GM19240 (cell line): Measurements from ENCODE around the gene MDH1B.
"Not testable (repeated sequence)": the region's sequence is repeated elsewhere in the genome, so short reads cannot be mapped to it uniquely, and the experiment has no call there.

ENCODE experiments used
- DNase-seq: peaks from one replicate; pipeline ENCODE4 v3.0.0; 2011; ENCODE audit warnings: low spot score; ENCODE audit not compliant: insufficient read length

The MDH1B gene

DNA sequence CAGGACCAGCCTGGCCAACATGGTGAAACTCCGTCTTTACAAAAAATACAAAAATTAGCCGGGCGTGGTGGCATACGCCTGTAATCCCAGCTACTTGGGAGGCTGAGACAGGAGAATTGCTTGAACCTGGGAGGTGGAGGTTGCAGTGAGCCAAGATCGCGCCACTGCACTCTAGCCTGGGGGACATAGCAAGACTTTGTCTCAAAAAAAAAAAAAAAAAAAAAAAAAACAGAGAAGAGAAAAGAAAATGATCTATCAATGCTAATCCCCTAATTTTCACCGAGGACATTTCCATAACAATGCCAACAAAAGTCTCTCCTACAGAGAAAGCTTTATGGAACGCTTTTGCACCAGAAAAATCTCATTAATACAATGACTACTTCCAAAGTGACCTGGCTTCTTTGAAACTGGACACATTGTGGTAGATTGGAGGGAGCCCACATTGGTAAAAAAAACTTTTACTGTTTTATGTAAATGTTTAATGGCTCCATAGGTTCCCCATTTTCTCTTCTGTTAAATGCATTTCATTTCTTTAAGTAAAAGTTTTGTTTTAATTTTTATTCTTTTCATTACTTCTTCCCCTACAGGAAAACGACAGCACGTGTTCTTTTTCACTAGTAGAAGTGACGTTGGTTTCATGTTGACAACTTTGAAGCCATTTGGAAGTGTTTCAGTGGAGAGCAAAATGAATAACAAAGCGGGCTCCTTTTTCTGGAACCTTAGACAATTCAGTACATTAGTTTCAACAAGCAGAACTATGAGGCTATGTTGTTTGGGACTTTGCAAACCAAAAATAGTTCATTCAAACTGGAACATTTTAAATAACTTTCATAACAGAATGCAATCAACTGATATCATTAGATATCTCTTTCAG, 1.2 kb upstream of the MDH1B start:
- no peak for DNase-seq

- no peak for DNase-seq
Observed at GRCh38 chr2:206764673-206765241, 371 bp downstream of the MDH1B start.

DNA sequence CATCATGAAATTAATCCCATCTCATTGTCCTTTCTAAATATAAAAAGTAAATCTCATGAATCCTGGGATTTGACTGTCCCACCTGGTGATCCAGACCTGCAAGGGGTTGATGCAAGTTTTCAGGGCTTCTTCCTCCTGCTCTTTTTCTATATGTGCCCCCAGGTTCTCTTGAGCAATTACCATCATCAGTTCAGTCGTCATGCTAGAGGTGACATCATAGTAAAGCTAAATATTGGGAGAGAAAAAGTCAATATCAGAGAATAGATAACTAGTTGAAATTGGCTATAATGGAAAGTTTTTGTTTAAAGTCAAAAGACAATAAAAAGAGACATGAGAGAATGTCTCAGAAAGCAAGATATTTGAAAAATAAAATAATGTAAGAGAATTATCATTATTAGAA, 8.3 kb downstream of the MDH1B start:
- no peak for DNase-seq

GRCh38 chr2:206740800-206741199, 24.3 kb downstream of the MDH1B start:
- DNase-seq: no peak

DNA sequence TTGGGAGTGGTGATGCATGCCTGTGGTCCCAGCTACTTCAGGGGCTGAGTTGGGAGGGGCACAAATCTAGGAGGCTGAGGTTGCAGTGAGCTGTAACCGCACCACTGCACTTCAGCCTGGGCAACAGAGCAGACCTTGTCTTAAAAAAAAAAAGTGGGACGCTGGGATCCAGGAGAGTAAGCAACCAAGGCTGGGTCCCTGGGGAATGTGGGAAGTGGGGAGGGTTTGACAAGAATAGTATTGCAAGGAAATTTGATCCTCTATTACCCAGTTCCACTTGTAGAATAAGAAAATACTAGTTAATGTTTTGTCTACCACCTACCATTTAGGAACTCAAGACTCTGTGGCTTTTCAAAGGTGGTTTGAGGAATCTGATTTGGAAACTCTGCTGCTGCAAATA, 25.9 kb downstream of the MDH1B start:
- no peak for DNase-seq

GRCh38 chr2:206736935-206737334, 28.2 kb downstream of the MDH1B start:
- DNase-seq: no peak

- no peak for DNase-seq
Observed at GRCh38 chr2:206733341-206733740, 31.8 kb downstream of the MDH1B start.

GRCh38 chr2:206728277-206729199, 36.6 kb downstream of the MDH1B start:
- DNase-seq: no peak

DNA sequence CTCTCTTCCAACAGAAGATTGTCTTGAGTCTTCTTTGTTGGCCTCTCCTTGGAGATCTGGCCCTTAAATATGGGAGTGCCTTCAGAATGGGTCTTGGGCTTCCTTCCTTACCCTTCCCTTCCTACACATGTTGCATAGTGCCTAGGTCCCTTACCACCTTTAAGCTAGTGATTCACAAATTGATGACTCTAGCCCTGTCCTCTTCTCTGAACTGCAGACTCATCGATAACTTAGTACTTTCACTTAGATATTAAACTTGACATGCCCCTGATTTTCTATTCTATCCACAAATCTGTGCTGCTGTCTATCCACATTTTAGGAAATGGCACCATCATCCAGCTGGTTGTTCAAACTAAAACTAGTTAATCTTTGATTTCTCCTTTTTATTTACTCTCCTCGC, 37.8 kb downstream of the MDH1B start:
- DNase-seq: no peak

GRCh38 chr2:206723288-206723687, 41.8 kb downstream of the MDH1B start:
- DNase-seq: no peak

DNA sequence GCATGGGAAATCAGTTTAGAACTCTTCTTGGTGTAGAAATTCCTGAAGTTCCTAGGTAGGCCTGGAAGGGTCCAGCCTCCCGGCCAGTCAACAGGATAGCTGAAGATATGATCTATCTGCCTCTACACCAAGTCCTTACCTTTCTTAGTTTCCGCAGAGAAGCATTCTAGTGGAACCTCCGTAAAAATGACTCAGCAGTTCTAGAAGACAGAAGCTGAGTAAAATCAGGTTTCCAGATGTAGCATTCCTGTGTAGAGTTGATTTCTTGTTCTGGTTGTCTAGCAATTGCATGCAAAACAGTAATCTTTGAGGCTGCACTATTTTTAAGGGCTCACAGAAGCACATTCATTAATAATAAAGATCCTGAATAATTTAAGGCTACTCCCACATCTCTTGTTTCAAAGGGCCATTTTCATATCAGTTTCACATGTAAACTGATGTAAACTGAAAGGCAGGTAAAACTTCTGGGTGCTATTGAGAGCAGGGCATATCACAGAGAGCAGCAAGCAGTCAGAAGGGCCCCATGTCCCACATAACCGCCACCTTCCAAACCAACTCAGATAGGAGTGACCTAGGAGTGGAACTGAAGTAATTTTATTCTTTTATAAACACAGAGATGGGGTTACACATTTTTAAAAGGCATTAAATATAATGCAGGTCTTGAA, 43.7 kb downstream of the MDH1B start:
- no peak for DNase-seq

DNA sequence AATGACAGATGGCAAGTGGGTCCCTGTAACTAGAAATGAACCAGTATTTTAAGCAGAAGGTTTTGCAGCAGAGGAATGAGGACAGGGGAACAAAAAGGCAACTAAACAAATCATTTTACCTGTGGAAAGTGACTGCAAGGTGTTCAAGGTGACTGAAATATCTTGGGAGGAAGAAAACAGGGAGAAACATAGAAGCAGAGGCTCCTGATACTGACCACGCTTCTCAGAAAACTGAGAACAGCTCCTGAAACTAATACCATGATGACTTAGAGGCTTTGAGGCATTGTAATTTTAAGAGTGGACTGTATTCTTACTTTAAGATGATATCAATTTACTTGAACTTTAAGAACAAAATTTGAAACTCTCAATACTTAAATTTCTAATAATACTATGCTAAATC, 46.8 kb downstream of the MDH1B start, which contains the start of gene DYTN:
DYTN (minus strand) TSS at position 101 of the 400 bp plus-strand sequence. CDS start 117 bp downstream, outside the sequence.
- DNase-seq: no peak

DNA sequence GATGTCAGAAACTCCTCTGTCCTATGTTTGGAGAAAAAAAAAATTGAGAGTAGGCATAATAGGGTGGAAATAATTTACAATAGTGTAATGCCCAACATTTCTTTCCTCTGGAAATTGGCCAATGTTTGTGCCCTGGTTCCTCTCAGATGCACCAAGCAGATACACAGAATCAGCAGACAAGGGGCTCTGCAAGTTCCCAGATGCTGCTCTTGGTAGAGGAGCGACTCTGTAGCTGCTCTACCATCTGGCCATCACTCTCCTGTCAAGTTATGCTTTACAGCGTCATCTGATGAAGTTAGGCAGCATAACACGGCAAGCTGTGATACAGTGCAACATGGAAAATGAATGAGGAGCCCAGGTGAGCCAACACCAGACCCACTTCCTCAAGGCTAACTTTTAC, 48.5 kb downstream of the MDH1B start:
- DNase-seq: no peak

DNA sequence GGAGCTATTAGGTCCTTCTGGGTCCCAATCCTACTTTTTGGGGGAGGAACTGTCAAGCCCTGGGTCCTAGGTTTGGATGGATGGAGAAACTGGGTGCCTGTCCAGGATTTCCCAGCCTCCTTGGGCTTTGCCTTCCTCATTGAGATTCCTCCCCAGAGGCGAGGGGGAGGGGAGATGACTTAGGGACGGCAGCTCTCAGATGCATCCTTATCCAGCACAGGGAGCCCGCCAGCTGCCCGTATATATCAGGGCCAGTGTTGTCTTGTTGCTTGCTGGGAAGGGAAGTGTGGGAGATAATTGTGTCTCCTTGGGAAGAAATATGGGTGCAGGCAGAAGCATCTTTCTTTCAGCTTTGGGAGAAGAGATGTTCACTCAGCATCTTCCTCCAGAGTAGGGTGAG, 49.9 kb downstream of the MDH1B start:
- not testable (repeated sequence) for DNase-seq

DNA sequence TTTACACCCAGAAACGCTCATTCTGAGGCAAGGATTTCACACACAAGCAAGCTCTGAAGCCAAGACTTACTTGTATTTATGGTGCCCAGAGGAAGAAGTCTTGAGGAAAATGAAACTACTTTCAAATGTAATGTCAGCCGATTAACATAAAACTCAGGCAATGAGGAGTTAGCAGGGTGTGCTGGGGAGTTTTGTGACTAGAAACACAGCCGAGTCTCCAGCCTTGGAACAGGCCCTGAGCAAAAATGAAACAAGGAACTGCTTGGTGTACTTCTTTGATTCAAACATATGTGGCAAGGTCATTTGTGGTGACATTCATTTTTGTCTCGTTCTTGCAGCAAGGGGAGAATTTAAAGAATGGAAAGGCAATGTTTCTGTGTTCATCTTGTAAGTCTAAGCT, 51.4 kb downstream of the MDH1B start:
- no peak for DNase-seq

- DNase-seq: no peak
Observed at GRCh38 chr2:206708286-206708685, 56.8 kb downstream of the MDH1B start.

DNA sequence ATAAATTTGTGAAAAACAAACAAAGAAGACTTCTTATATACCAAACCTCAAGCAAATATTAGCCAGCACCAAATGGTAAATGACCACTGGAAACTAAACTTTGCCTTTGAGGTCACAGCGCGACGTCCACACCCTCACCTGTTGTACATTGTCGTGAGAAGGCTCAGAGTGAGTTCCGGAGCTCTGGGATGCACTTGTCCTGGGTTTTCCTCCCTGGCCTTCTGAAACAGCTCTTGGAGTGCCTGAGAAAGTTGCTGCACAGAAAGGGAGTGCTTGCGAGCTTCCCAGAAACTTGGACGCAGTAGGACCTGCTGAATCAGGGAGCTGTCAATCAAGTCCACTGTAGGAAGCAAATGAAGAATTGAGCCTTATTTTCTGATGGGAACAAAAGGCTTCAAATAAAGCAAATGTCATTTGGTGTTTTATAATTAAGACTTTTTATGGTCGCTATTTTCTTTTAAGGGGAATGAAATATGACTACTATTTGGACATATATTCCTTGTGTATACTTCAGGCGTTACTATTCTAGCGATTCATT, 57.9 kb downstream of the MDH1B start:
- no peak for DNase-seq

- DNase-seq: no peak
Observed at GRCh38 chr2:206701952-206702605, 63.0 kb downstream of the MDH1B start.

GRCh38 chr2:206700156-206700555, 65.0 kb downstream of the MDH1B start:
- no peak for DNase-seq

GRCh38 chr2:206698811-206699210, 66.3 kb downstream of the MDH1B start:
- DNase-seq: no peak

DNA sequence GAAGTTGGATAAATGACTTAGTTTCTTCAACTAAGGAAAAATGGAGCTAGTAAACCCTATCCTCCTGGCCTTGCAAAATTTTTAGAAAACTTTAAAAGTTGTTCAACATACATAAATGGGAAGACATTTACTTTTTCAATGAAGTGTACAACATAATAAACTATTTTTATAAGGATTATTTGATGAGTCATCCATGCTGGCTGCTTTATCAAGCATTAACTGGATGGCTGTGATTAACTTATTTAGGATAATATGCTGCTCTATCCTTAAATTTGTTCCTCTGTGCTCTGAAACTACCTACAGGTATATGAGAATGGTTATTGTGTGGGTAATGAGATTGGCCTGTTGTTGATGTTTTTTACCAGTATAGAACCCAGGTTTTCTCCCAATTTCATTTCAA, 68.2 kb downstream of the MDH1B start:
- no peak for DNase-seq
